ENCODE data around the gene ANKH. TPM values are rescaled to one million over a fixed set of nuclear protein-coding genes. Genes with fewer than 3 reads are reported as not detected.

ANKH gene
- total and polyA plus RNA-seq, 5 donors from 2014 or later, result 56.6 to 177 (median 63.2) TPM

DNA sequence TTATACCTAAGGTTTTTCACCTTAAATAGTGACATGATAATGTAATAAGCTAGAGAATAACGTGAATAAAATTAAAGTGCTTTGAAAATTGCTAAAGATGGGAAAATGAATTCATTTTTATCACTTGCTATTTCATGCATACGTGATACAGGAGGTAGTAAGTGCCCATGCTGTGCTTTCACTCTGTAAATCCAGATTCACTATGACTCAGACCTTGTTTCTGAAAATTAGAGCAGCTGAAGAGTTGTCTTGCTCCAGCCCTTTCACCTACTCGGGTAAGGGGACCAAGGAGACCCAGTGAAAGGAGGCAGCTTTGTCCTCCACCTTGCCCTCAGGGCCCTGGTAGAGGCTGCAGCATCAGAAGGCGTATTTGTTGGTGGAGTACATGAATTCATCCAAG is 87.9 kb downstream of the ANKH start:
- Histone ChIP-seq H3K27ac (ENCODE audit: insufficient read depth, low read length, poor library complexity, severe bottlenecking) (no peak overlapping the region), H3K9me3 (ENCODE audit: control insufficient read depth in 2 of 2, low read length in 2 of 2) (no peaks in the 10 kb centered on the region), H3K4me3 (ENCODE audit: low read depth, low read length) (no peak overlapping the region), H3K36me3 (ENCODE audit: control insufficient read depth, insufficient read depth, low read length) (peaks cover 15% of the 10 kb centered on the region), H3K27me3 (ENCODE audit: control insufficient read depth, insufficient read depth, low read length) (no peaks in the 10 kb centered on the region), H3K4me1 (ENCODE audit: control insufficient read depth, insufficient read depth, low read length, poor library complexity, severe bottlenecking) (no peaks in the 10 kb centered on the region)
- Mint-ChIP-seq H3K4me1 (peaks cover 18 to 85% (median 61%) of the 10 kb centered on the region in 4 donors), H3K27ac (peak overlapping the region in 2 of 3 donors; percentile 68 to 86), H3K27me3 (no peaks in the 10 kb centered on the region), H3K36me3 (peaks cover 52% of the 10 kb centered on the region), H3K9me3 (peaks cover 0 to 1% (median 0%) of the 10 kb centered on the region in 7 donors), H3K4me3 (peak overlapping the region in 1 of 4 donors; percentile 43)
- ATAC-seq (ENCODE audit: low read depth in 2 of 2) (no peak), DNase-seq (peak in 1 of 3 donors; percentile 47)

DNA sequence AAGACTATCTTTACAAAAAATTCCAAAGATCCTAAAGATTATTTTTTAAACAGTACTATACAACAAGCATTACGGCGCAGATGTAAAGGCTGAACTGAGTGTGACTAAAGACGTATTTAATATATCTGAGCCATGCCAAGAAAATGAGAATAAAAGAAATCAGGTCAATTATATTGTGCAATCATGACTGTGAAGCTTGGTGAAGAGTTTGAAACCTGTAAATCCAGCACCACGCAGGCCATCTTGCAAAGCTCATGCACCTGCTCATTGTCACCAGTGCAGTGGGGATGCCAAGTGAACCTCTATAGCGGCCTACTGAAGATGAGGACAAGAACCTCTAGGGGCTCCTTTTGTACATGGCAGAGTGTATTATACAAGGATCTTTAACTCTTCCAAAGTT is 89.0 kb downstream of the ANKH start:
- Mint-ChIP-seq H3K9me3 (no peaks in the 10 kb centered on the region), H3K36me3 (peaks cover 53% of the 10 kb centered on the region), H3K4me3 (no peak overlapping the region), H3K4me1 (peaks cover 13 to 87% (median 61%) of the 10 kb centered on the region in 4 donors), H3K27me3 (no peaks in the 10 kb centered on the region), H3K27ac (no peak overlapping the region)
- Histone ChIP-seq H3K4me3 (ENCODE audit: low read depth, low read length) (no peak overlapping the region), H3K36me3 (ENCODE audit: control insufficient read depth, insufficient read depth, low read length) (peaks cover 18% of the 10 kb centered on the region), H3K27me3 (ENCODE audit: control insufficient read depth, insufficient read depth, low read length) (no peaks in the 10 kb centered on the region), H3K9me3 (ENCODE audit: control insufficient read depth in 2 of 2, low read length in 2 of 2) (no peaks in the 10 kb centered on the region), H3K4me1 (ENCODE audit: control insufficient read depth, insufficient read depth, low read length, poor library complexity, severe bottlenecking) (no peaks in the 10 kb centered on the region), H3K27ac (ENCODE audit: insufficient read depth, low read length, poor library complexity, severe bottlenecking) (no peak overlapping the region)
- DNase-seq (no peak), ATAC-seq (ENCODE audit: low read depth in 2 of 2) (no peak)

DNA sequence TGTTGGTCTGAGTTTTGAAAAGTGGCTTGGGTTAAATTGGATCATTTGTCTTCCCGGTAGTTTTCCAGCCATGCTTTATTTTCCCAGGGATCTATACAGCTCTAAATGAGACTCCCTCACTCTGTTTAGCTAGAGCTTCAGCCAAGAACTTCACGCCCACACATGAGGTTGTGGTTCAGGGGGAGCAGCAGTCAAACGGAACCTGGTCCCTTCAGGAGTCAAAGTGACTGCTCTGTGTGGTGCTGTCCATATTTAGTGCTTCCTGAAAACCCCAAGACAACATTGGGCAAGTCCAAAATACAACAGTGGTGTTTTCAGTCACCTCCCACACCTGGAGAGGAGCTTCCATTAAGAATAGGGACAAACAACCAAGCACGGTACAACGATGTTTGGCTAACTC is 90.5 kb downstream of the ANKH start:
- no peak overlapping the region for H3K27ac ChIP-seq (ENCODE audit: insufficient read depth, low read length, poor library complexity, severe bottlenecking)
- H3K4me3 Mint-ChIP-seq, result no peak overlapping the region
- no peaks in the 10 kb centered on the region for H3K9me3 ChIP-seq (ENCODE audit: control insufficient read depth in 2 of 2, low read length in 2 of 2)
- H3K4me1 Mint-ChIP-seq, result peaks cover 10 to 84% (median 56%) of the 10 kb centered on the region in 4 donors
- ATAC-seq (ENCODE audit: low read depth in 2 of 2) (no peak), DNase-seq (no peak)
- H3K36me3 ChIP-seq (ENCODE audit: control insufficient read depth, insufficient read depth, low read length), result peaks cover 19% of the 10 kb centered on the region
- peak overlapping the region in 1 of 3 donors; percentile 53 for H3K27ac Mint-ChIP-seq
- H3K27me3 Mint-ChIP-seq, result no peaks in the 10 kb centered on the region
- H3K9me3 Mint-ChIP-seq, result no peaks in the 10 kb centered on the region
- H3K36me3 Mint-ChIP-seq, result peaks cover 46% of the 10 kb centered on the region
- no peak overlapping the region for H3K4me3 ChIP-seq (ENCODE audit: low read depth, low read length)
- H3K4me1 ChIP-seq (ENCODE audit: control insufficient read depth, insufficient read depth, low read length, poor library complexity, severe bottlenecking), result no peaks in the 10 kb centered on the region
- H3K27me3 ChIP-seq (ENCODE audit: control insufficient read depth, insufficient read depth, low read length), result no peaks in the 10 kb centered on the region

DNA sequence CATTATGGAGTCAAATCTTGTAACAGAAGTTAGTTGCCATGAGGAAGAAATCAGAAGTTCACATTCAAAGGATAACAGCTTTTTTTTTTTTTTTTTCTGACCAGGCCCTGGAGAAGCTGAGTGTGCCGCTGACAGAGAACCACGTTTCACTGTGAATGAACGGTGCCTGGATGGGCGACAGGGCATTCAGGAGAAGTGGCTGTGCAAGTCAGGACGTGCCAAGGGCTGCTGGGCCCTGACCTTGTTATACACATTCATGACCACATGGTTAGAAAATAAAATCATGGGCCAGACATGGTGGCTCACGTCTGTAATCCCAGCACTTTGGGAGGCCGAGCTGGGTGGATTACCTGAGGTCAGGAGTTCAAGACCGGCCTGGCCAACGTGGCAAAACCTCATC is 91.6 kb downstream of the ANKH start:
- no peak for DNase-seq
- Mint-ChIP-seq H3K9me3 (no peaks in the 10 kb centered on the region), H3K36me3 (peaks cover 46% of the 10 kb centered on the region), H3K4me3 (no peak overlapping the region), H3K4me1 (peaks cover 10 to 88% (median 61%) of the 10 kb centered on the region in 4 donors), H3K27ac (peak overlapping the region in 2 of 3 donors; percentile 59 to 87), H3K27me3 (no peaks in the 10 kb centered on the region)
- no peak overlapping the region for H3K27ac ChIP-seq (ENCODE audit: insufficient read depth, low read length, poor library complexity, severe bottlenecking)
- no peaks in the 10 kb centered on the region for H3K27me3 ChIP-seq (ENCODE audit: control insufficient read depth, insufficient read depth, low read length)
- ATAC-seq (ENCODE audit: low read depth in 2 of 2), result no peak
- H3K4me1 ChIP-seq (ENCODE audit: control insufficient read depth, insufficient read depth, low read length, poor library complexity, severe bottlenecking), result no peaks in the 10 kb centered on the region
- H3K36me3 ChIP-seq (ENCODE audit: control insufficient read depth, insufficient read depth, low read length), result peaks cover 18% of the 10 kb centered on the region
- no peaks in the 10 kb centered on the region for H3K9me3 ChIP-seq (ENCODE audit: control insufficient read depth in 2 of 2, low read length in 2 of 2)
- no peak overlapping the region for H3K4me3 ChIP-seq (ENCODE audit: low read depth, low read length)

DNA sequence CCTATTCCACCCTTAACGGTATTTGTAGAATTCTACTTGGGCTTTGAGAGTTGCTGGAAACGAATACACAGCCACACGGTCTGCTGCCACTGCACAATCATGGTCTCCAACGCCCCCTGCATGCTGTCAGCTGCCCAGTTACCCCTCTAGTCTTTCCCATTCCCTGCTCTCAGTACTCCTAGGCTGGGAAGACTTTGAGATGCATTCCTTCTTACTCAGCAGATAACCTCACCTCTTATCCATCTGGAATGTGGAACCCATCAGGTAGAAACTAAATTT is 92.8 kb downstream of the ANKH start:
- no peak for ATAC-seq (ENCODE audit: low read depth in 2 of 2)
- H3K27ac Mint-ChIP-seq, result peak overlapping the region in 2 of 3 donors; percentile 78 to 87
- Histone ChIP-seq H3K9me3 (ENCODE audit: control insufficient read depth in 2 of 2, low read length in 2 of 2) (no peaks in the 10 kb centered on the region), H3K27ac (ENCODE audit: insufficient read depth, low read length, poor library complexity, severe bottlenecking) (no peak overlapping the region), H3K4me1 (ENCODE audit: control insufficient read depth, insufficient read depth, low read length, poor library complexity, severe bottlenecking) (no peaks in the 10 kb centered on the region), H3K4me3 (ENCODE audit: low read depth, low read length) (no peak overlapping the region), H3K36me3 (ENCODE audit: control insufficient read depth, insufficient read depth, low read length) (peaks cover 18% of the 10 kb centered on the region), H3K27me3 (ENCODE audit: control insufficient read depth, insufficient read depth, low read length) (no peaks in the 10 kb centered on the region)
- peaks cover 47% of the 10 kb centered on the region for H3K36me3 Mint-ChIP-seq
- H3K4me3 Mint-ChIP-seq, result no peak overlapping the region
- no peak for DNase-seq
- H3K27me3 Mint-ChIP-seq, result no peaks in the 10 kb centered on the region
- peaks cover 10 to 86% (median 60%) of the 10 kb centered on the region in 4 donors for H3K4me1 Mint-ChIP-seq
- no peaks in the 10 kb centered on the region for H3K9me3 Mint-ChIP-seq

DNA sequence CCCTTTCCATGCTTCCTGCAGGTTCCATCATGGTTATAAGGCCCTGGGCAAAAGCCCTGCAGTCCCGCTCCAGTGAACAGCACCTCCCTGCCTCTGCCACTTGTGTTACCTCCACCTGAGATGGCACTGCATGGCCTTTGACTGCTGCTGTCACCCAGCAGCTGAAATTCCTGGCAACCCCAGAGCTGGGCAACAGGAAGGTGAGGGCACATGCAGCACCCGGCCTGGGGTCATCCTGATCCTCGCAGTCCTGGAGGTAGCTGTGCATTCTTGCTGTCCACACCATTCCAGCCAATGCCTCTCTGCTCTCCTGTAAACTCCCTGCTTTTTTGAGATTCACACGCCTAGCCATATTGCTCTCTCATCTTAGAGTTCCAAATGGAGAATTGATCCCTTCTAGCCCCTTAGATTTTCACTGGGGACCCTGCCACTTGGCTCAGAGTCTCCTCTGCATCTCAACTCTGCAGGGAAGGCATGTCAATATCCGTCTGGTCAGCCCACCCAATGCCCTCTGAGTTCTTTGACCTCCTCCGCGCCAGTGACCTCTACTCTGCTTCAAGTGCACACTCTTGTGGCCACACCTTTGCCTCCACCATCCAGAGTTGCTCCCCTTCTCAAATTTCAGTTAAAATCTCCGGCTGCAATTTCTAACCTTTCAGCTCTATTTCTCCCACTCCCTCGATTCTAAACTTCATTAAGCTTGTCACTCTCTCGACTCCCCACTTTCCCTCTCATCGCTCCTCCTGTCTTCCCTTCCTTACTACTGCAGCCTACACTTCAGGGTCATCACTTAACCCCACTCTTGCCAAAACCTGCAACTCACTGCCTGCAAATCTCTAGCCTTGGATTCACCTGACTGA is 93.4 kb downstream of the ANKH start:
- ATAC-seq (ENCODE audit: low read depth in 2 of 2) (no peak), DNase-seq (no peak)
- H3K9me3 ChIP-seq (ENCODE audit: control insufficient read depth in 2 of 2, low read length in 2 of 2), result no peaks in the 10 kb centered on the region
- H3K27ac ChIP-seq (ENCODE audit: insufficient read depth, low read length, poor library complexity, severe bottlenecking), result no peak overlapping the region
- no peaks in the 10 kb centered on the region for H3K27me3 ChIP-seq (ENCODE audit: control insufficient read depth, insufficient read depth, low read length)
- no peak overlapping the region for H3K4me3 ChIP-seq (ENCODE audit: low read depth, low read length)
- H3K4me3 Mint-ChIP-seq, result no peak overlapping the region
- H3K27me3 Mint-ChIP-seq, result no peaks in the 10 kb centered on the region
- H3K4me1 ChIP-seq (ENCODE audit: control insufficient read depth, insufficient read depth, low read length, poor library complexity, severe bottlenecking), result no peaks in the 10 kb centered on the region
- H3K36me3 Mint-ChIP-seq, result peaks cover 47% of the 10 kb centered on the region
- no peaks in the 10 kb centered on the region for H3K9me3 Mint-ChIP-seq
- peaks cover 18% of the 10 kb centered on the region for H3K36me3 ChIP-seq (ENCODE audit: control insufficient read depth, insufficient read depth, low read length)
- H3K4me1 Mint-ChIP-seq, result peaks cover 11 to 82% (median 58%) of the 10 kb centered on the region in 4 donors
- H3K27ac Mint-ChIP-seq, result peak overlapping the region; percentile 66 to 87 (median 78)

DNA sequence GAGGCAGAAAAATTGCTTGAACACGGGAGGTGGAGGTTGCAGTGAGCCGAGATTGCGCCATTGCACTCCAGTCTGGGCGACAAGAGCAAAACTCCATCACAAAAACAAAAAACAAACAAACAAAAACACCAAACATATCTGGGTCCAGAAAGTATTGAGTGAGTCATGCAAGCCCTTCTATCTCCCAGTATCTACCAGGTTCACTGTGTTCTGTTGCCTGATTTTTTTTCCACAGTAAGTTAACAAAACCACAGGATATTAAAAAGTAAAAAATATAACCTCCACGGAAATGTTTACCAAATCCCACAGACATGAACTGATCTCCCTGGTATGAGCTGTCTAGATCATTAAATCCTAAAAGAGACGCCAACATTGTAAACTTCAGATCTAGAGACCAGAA is 94.4 kb downstream of the ANKH start:
- Histone ChIP-seq H3K4me3 (ENCODE audit: low read depth, low read length) (no peak overlapping the region), H3K27me3 (ENCODE audit: control insufficient read depth, insufficient read depth, low read length) (no peaks in the 10 kb centered on the region), H3K9me3 (ENCODE audit: control insufficient read depth in 2 of 2, low read length in 2 of 2) (no peaks in the 10 kb centered on the region), H3K27ac (ENCODE audit: insufficient read depth, low read length, poor library complexity, severe bottlenecking) (no peak overlapping the region), H3K4me1 (ENCODE audit: control insufficient read depth, insufficient read depth, low read length, poor library complexity, severe bottlenecking) (no peaks in the 10 kb centered on the region), H3K36me3 (ENCODE audit: control insufficient read depth, insufficient read depth, low read length) (peaks cover 15% of the 10 kb centered on the region)
- H3K4me3 Mint-ChIP-seq, result no peak overlapping the region
- peak overlapping the region in 2 of 3 donors; percentile 48 to 59 for H3K27ac Mint-ChIP-seq
- no peaks in the 10 kb centered on the region for H3K27me3 Mint-ChIP-seq
- H3K9me3 Mint-ChIP-seq, result no peaks in the 10 kb centered on the region
- H3K36me3 Mint-ChIP-seq, result peaks cover 43% of the 10 kb centered on the region
- DNase-seq (no peak), ATAC-seq (ENCODE audit: low read depth in 2 of 2) (no peak)
- peaks cover 20 to 81% (median 54%) of the 10 kb centered on the region in 4 donors for H3K4me1 Mint-ChIP-seq

DNA sequence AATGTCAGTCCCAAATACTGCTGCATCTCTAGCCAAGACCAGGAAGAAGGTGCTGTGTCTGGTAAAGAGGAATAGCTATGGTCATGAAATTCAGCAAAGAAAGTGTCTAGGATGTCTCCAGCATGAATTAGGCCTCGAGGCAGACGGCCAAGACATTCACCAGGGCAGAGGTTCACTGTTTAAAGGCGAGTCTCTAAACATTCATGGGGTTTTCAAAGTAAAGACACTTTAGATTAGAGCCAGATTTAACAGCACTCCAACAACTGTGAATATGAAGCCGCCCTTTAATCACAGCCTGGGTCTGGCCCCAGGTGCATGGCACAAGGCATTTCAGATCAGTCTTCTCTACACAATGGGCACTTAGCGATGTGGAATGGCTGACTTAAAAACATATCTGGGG is 95.0 kb downstream of the ANKH start:
- DNase-seq, result no peak
- Mint-ChIP-seq H3K4me3 (no peak overlapping the region), H3K4me1 (peaks cover 20 to 78% (median 51%) of the 10 kb centered on the region in 4 donors), H3K27me3 (no peaks in the 10 kb centered on the region), H3K36me3 (peaks cover 37% of the 10 kb centered on the region), H3K9me3 (no peaks in the 10 kb centered on the region), H3K27ac (peak overlapping the region; percentile 48 to 83 (median 76))
- Histone ChIP-seq H3K9me3 (ENCODE audit: control insufficient read depth in 2 of 2, low read length in 2 of 2) (no peaks in the 10 kb centered on the region), H3K36me3 (ENCODE audit: control insufficient read depth, insufficient read depth, low read length) (peaks cover 13% of the 10 kb centered on the region), H3K4me3 (ENCODE audit: low read depth, low read length) (no peak overlapping the region), H3K27ac (ENCODE audit: insufficient read depth, low read length, poor library complexity, severe bottlenecking) (no peak overlapping the region), H3K27me3 (ENCODE audit: control insufficient read depth, insufficient read depth, low read length) (no peaks in the 10 kb centered on the region), H3K4me1 (ENCODE audit: control insufficient read depth, insufficient read depth, low read length, poor library complexity, severe bottlenecking) (no peaks in the 10 kb centered on the region)
- ATAC-seq (ENCODE audit: low read depth in 2 of 2), result no peak

All from CD4-positive, CD25-positive, alpha-beta regulatory T cell (primary cell).